GM21619 (cell line): ENCODE results near the gene SLC6A18.

Experiments
- ATAC-seq: cut with Tn5 transposase; IDR thresholded peaks from one replicate; pipeline ENCODE4 v1.9.1; 2021; ENCODE audit not compliant: unreplicated experiment

Gene SLC6A18

DNA sequence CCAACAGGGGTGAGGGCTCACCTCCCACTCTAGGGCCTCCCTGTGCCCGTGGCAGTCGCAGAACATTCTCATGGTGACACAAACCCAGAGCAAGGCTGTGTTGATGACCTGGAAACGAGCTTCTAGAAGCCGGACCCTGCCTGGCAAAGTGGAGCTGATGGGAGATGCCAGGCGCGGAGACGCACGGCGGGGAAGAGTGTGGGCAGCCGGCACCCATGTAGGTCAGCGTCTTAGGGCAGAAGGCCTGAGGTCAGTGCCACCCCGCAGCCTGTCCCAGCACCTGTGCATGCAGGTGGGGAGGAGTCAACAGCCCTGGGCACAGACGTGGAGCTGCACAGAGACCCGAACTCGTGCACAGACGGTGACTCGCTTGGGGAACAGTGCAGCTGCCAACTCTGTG, 5.4 kb downstream of the SLC6A18 start:
- no peak for ATAC-seq

DNA sequence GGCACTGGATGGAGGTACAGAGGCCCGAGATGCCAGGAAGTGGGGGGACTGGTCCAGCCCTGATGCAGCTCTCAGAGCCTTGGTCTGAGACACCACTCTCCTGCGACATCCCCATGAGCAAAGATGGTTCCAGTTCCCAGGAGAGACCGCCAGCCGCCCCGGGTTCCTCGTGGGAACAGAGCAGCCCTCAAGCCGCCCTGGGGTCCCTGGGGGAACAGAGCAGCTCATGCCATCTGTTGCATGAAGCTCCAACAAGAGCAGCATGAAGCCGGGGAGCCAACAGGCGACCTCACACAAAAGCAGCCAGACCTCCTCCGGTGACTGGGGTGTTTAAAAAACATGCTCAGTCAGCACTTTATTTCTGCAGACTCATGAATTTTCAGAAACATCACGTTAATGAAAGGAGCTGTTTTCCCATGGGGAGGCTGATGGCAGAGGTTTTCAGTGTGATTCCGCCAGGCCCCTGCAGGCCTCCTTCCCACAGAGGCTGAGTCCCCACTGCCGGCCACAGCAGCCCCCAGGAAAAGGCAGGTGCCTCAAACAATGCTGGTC, 6.2 kb downstream of the SLC6A18 start:
- ATAC-seq = no peak

DNA sequence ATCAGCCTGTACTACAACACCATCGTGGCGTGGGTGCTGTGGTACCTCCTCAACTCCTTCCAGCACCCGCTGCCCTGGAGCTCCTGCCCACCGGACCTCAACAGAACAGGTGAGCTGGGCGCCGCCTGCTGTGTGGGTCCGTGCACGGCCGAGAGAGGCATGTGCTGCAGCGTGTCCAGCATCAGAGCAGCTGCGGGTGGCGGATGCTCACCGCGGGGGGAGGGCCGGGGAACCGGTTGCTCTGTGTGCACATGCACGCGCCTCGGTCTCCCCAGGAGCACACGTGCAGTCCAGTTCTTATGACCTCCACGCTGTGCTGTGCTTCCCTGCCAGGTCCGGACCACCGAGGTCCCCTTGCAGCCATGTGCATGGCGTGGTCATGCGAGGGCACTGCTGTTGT, 7.6 kb downstream of the SLC6A18 start:
- no peak for ATAC-seq

DNA sequence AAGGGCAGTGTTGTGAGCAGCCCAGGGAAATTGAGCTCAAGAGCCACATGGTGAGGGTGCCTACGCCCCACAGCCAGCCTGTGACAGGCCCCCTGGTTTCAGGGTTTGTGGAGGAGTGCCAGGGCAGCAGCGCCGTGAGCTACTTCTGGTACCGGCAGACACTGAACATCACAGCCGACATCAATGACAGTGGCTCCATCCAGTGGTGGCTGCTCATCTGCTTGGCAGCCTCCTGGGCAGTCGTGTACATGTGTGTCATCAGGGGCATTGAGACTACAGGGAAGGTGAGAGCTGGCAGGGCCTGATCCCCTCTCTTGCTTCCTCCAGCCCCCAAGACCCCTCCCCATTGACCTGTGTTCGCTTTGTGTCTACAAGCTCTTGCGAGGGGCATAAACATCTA, 10.2 kb downstream of the SLC6A18 start:
- no peak for ATAC-seq

DNA sequence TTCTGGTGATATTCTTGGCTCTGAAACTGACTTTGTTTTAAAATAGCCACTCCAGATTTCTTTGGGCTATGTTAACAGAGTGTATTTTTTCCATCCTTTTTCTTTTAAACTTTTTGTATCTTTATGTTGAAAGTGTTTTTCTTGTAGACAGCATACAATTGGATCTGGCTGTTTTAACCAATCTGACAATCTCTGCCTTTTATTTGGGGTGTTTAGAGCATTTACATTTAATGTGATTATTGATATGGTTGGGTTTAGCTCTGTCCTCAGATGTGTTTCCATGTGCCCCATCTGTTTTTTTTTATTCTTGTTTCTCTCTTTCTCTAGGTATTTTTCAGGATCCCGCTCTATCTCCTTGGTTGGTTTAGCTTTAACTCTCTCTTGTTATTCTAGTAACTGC, 10.7 kb downstream of the SLC6A18 start:
- ATAC-seq = no peak

DNA sequence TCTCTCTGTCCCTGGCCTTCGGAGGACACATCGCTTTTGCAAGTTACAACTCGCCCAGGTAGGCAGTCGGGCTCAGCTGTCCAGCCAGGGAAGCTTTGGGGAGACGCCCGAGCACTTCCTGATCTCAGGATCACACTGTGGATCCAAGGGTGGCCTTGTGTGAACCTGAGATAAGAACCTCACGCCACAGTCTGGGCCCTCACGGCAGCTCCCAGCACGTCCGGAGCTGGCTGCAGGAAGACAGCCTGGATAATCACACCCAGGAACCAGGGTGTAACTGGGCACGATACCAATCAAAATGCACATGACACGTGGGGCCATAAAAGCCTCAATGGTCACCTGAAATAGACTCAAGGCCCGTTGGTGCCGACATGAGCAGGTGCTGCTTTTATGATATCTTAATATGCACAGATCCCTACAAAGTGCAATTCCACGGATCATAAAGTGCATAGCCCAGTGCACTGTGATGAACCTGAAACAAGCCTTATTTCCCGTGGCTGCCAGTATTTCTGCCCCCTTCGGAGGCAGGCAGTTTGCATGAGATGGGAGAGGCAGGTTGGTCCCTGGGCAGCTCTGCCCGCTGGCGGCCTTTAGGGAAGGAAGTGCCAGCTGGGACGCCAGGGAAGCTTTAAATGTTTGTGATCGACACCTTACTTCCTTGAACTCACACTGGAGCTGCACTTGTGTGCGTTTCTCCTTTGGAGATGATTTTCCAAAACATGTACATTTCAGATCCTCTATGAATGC, 14.5 kb downstream of the SLC6A18 start:
- no peak for ATAC-seq

DNA sequence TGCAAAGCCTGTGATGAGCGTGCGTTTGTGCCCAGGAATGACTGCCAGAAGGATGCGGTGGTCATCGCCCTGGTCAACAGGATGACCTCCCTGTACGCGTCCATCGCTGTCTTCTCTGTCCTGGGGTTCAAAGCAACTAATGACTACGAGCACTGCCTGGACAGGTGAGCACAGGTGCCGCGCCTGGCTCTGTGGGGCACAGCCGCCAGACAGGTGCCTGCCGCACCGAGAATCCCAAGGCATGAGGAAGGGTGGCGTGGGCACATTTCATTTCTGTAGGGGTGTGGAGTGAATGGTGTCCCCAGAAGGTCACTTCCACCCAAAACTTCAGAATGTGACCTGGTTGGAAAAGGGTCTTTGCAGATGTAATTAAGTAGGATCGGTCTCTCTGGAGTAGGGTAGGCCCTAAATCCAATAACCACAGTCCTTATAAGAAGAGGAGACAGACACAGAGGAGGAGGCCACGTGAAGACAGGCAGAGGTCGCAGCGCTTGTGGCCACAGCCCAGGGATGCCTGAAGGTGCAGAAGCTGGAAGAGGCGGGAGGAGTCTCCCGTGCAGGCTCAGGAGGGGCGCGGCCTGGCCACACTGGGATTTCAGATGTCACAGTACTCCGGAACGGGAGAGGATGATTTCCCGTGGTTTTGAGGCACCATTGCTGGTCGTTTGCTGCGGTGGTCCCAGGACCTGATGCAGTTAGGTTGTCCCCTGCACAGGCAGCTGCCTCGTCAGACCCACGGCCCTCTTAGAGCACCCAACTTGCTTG, 15.5 kb downstream of the SLC6A18 start:
- no peak for ATAC-seq

DNA sequence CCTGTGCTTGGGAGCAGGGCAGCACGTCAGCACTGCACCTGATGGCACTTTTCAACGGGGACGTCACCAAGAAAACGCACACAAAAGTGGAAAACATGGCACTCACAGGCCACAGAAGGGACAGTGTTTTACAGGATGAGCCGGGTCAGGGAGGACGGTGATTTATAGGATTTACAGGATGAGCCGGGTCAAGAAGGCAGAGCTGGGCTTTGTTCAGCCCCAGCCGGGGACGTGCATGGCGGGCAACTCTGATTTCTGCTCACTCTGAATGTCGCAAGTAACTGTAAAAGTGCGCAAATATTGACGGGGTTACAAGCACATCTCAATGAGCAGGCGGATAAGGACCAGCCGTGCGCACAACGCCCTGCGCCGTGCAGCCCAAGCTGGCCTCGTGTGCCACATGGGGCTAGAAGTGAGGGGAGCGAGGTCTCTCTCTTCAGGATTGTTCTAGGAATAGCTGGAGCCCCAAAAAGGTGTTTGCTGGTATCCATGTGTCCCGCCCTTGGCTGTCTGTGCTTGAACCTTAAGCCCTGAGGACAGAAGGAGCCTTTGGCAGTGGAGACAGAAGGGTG, 16.4 kb downstream of the SLC6A18 start:
- no peak for ATAC-seq

DNA sequence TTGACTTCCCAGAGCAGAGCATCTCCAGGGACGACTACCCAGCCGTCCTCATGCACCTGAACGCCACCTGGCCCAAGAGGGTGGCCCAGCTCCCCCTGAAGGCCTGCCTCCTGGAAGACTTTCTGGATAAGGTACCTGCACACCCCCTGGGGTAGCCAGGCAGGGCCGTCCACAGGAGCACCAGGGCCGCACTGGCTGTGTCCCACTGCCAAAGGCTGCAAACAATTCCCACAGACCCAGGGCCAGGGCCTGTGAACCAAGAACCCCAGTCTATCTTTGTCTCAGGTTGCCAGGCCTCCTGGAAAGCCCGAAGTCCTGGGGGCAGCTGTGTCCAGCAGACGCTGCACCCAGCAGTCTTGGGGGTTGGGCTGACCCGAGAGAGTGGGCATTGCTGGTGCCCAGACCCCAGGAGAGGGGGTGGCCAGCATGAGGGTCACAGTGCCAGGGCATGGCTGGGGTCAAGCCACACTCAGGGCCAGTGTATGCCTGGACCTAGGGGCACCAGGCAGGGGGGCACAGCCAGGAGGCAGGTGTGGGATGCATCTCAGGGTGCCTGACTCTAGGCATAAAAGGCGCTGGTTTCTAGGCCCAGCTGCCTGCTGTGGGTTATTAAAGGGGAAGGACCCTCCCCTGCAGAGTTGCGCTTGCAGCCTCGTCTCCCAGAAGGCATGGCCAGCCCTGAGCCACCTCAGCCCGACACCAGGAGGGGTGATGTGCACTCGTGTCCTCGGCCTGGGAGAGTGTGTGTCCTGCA, 17.7 kb downstream of the SLC6A18 start:
- ATAC-seq = no peak

DNA sequence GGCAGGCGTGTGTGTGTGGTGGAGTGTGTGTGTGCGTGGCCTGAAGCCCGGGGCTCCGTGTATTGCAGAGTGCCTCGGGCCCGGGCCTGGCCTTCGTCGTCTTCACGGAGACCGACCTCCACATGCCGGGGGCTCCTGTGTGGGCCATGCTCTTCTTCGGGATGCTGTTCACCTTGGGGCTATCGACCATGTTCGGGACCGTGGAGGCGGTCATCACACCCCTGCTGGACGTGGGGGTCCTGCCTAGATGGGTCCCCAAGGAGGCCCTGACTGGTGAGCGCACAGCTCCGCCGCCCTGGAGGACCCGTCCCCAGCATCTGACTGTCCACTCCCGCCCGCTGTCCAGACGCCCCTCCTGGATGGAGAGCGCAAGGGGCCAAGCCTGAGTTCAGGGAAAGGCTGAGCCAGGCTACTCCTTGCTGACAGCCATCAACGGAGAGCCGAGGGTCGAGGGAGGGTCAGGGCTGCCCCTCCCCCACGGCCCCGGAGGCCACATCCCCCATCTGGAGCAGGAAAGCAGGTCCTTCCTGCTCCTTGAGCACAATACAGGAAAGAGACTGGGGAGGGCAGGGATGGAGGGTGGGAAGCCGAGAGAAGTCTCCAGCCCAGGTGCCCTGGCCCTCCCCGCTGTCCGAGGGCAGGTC, 18.4 kb downstream of the SLC6A18 start:
- ATAC-seq = no peak

DNA sequence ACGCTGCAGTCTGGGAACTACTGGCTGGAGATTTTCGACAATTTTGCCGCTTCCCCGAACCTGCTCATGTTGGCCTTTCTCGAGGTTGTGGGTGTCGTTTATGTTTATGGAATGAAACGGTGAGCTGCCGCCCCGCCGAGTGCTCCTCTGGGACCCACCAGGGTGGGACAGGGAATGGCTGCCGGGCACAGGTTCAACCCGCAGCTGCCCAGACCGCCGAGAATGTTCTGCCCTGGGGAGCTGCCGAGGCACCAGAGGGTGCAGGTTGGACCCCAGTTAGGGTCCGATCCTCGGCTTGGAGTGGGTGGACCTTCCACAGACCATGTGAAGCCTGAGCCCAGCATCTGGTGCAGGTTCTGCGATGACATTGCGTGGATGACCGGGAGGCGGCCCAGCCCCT, 19.1 kb downstream of the SLC6A18 start:
- no peak for ATAC-seq

DNA sequence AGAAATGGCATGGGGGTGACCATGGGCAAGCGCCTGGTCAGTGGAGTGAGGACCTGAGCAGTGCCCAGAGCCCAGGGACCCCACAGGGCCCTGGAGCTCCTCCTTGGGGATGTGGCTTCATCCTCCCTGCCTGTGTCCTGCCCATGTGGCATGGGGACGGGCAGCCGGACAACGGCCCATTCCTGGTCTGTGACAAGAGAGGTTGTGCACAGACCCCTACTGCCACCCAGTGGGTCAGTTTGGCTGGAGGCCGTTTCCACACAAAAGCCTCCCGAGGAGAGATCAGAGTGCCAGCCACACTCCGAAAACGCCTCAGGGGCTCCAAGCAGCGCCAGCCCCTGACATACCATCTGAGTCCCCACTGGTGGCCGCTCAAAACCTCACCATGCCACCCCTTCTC, 19.8 kb downstream of the SLC6A18 start:
- no peak for ATAC-seq

DNA sequence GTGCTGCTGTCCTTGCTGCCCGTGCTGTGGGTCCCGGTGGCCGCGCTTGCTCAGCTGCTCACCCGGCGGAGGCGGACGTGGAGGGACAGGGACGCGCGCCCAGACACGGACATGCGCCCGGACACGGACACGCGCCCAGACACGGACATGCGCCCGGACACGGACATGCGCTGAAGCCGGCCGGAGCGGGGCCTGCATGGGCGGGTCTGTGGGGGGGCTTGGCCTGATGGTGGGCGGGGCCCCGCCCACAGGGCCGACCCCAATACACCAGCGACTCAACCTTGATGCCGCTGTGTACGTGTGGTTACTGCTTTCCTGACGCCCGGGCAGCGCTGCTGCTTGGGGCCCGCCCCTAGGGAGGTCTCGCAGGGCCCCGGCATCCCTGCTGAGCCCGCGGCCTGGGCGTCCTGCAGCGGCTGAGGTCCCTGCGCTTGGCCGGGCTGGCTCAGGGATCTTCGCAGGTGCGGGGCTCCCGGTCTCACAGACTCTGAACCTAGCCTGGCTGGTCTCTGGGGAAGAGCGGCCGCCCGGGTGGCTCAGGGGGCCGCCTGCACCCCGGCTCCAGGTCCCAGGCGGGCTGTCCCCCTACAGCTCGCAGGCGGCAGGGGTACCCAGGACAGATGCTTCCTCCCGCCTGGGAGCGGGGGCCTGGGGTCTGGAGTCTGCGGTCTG, 20.9 kb downstream of the SLC6A18 start:
- ATAC-seq = no peak

DNA sequence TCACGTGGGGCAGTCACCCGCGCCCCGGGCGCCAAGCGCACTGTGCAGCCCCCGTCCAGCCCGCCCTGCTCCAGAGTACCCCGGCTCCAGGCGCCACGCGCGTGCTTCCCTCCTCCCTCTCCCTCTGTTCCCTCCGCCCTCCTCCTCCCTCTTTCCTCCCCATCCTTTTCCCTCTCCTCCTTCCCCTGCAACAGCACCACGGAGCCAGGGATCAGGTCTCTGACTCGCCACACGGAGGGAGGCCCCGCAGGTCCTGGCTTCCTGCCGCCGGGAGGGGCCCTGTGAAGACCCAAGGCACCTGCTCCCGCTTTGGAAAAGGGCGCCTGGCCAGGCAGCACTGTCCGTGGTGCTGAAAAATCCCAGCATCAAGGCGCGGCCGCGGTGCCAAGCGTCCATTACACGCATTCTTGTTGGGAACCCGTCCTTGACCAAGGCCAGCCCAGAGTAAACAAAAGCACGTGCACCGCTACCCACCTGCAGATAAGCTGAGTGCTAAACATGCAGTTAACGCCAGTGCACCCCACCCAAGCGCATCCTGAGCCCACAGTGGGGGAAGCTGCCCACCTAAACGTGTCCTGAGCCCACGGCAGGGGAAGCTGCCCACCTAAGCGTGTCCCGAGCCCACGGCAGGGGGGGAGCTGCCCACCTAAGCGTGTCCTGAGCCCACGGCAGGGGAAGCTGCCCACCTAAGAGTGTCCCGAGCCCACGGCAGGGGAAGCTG, 21.7 kb downstream of the SLC6A18 start:
- no peak for ATAC-seq

DNA sequence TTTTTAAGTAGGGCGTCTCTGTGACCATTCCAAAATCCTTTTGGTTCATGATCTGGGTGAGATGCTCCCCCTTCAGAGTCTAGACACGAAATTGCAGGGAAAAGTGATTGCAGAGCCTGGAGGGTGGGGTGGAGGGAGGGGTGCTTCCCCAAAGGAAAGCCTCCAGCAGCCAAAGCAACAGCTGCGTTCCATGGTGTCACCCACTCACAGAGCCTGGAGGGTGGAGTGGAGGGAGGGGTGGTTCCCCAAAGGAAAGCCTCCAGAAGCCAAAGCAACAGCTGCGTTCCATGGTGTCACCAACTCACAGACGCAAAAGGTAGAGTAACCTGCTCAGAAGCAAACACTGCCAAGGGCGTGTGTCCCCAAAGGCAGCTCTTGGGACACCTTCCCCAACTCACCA, 22.6 kb downstream of the SLC6A18 start:
- ATAC-seq = no peak

DNA sequence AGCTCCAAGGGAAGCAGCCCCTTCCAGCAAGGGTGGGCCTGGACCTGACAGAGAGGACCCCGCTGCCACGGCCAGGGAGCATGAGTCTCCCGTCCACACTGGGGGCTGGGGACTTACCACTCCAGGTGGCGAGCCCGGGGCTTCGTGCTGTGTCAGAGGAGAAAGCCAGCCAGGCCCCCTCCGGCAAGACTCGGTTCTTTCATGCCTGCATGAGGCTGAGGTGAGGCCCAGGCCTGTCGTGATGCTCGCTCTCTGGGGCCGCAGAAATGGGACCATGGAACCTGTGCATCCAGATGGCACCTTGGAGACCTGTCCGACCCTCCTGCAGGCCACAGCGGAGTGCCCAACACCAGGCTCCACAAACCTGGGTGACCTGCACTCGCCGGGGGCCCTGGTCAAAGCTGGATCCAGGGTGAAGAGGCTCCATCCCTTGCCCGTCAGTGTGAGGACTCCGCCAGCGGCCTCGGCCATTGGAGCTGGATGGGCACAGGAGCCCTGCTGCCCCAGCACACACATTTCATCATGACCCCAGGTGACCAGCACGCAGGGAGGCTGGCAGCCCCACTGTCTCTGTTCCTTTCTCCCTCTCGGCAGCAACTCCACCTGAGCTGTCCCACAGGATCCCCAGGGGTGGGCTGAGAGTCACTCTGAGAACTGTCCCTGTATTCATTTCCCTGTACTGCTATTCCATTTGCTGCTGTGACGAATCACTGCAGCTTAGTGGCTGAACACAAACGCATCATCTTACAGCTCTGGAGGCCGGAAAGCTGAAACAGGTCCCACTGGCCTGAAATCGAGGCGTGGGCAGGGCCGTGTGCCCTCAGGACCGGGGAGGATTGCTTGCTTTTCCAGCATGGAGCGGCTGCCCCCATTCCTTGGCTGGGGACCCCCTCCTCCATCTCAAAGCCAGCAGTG, 24.4 kb downstream of the SLC6A18 start:
- ATAC-seq = no peak

DNA sequence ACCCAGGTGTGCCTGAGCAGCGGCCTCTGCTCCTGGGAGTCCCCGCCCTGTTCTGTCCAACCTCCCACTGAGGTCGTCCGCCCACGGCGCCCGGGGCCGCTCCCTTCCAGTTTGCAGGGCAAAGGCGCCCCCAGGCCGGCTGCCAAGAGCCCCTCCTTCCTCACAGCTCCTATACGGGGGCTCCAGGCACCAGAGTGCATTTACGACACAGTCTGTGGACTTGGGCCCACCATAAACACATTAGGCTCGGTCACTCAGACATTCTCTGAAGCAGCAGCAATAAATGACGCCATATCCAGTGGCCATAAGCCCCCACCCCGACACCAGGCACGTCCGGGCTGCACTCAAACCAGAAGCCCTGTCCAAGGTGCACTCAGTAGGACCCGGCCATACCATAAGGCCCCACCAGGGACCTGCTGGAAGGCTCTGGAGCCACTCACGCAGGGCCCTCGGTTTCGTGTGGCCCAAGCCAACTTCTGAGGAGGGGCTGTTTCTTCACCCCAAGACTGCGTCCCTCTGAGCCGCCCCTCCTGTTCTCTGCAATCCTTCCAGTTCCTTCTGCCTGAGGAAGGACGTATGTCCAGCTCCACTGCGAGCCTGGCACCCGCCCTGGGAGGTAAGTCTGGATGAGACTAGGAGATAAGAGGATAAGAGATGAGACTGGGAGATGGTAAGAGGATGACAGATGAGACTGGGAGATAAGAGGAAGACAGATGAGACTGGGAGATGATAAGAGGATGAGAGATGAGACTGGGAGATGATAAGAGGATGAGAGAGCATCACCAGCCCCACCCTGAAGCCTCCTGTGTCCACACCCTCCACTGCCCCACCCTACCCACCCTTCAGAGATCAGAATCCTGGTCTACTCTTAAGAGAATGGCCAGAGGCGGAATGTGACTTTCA, 26.7 kb downstream of the SLC6A18 start:
- ATAC-seq = no peak

DNA sequence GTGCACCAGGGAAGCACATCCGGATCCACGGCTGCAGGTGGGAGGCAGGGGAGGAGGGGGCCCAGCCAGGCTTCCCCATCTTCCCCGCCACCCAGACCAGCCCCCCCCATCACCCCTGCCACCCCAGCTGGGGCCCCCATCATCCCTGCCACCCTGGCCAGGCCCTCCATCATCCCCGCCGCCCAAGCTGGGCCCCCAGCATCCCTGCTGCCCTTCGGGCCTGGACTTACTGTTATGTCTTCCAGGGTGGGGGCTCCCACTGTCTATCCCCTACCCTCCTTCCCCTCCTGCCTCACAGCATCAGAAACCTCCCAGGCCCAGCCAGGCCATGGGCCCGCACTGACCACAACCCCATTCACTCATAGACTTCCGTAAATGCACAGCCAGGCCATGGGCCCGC, 27.5 kb downstream of the SLC6A18 start:
- ATAC-seq = no peak
